Panc1 (cell line): Measurements from ENCODE around the gene ZNF518B. TPM values are rescaled to one million over a fixed set of nuclear protein-coding genes. Genes with fewer than 3 reads are reported as not detected.

Source experiments
- ATAC-seq: fragments of 200-7000 bp; cut with Tn5 transposase; 2 replicates; pipeline ENCODE4 v1.9.1; 2020; ENCODE audit warnings: mild to moderate bottlenecking, moderate library complexity
- Bru-seq: library from RNA; stranded (reverse); fragments of 400-500 nt; gene quantifications from one replicate; lab custom pipeline; 2021; lab: Mats Ljungman, UMichigan
- BruChase-seq, 2 experiments: library from RNA; stranded (reverse); fragments of 400-500 nt; gene quantifications; one replicate each; lab custom pipeline; 2021; lab: Mats Ljungman, UMichigan
- BruUV-seq: library from RNA; stranded (reverse); fragments of 400-500 nt; replicated peaks from 2 replicates; lab custom pipeline; 2021; lab: Mats Ljungman, UMichigan
- CTCF ChIA-PET: fragments of 300-600 bp; sonication (Branson Sonifier 250); formaldehyde crosslinking; loops from one replicate; lab custom pipeline; 2022; ENCODE audit warnings: antibody characterized with exemption; lab: Charles Lee
- POLR2A ChIA-PET: fragments of 300-600 bp; sonication (Branson Sonifier 250); formaldehyde crosslinking; loops from one replicate; lab custom pipeline; 2022; ENCODE audit warnings: antibody characterized with exemption; lab: Charles Lee
- DNase-seq: peaks from one replicate; pipeline ENCODE4 v3.0.0-alpha.2; 2010; ENCODE audit warnings: low read depth, low spot score
- H3K27ac ChIP-seq: 2 replicates; pipeline ENCODE4 v1.5.1; 2011; ENCODE audit warnings: mild to moderate bottlenecking, low read length, inconsistent platforms
- H3K27me3 ChIP-seq: fragments of 200-500 bp; sonication (Bioruptor generic); 2 replicates; pipeline ENCODE4 v1.6.0; 2014; ENCODE audit warnings: low read length, inconsistent platforms; ENCODE audit not compliant: control insufficient read depth, insufficient read depth
- H3K36me3 ChIP-seq: fragments of 200-500 bp; sonication (Bioruptor generic); 2 replicates; pipeline ENCODE4 v1.5.1; 2014; ENCODE audit warnings: inconsistent platforms, mild to moderate bottlenecking, low read length, moderate library complexity; ENCODE audit not compliant: control insufficient read depth, insufficient read depth
- H3K4me1 ChIP-seq: 2 replicates; pipeline ENCODE4 v1.5.1; 2011; ENCODE audit warnings: inconsistent platforms, mild to moderate bottlenecking, low read length, moderate library complexity; ENCODE audit not compliant: control insufficient read depth, insufficient read depth
- H3K4me3 ChIP-seq, 2 experiments: 2 replicates each; pipeline ENCODE4 v1.5.1; 2011 to 2012; ENCODE audit warnings: low read depth in 2 of 2, low read length in 2 of 2, mild to moderate bottlenecking in 2 of 2, inconsistent platforms in 1 of 2, moderate library complexity in 1 of 2
- H3K9me3 ChIP-seq: fragments of 200-500 bp; sonication (Bioruptor generic); 2 replicates; pipeline ENCODE4 v1.5.1; 2014; ENCODE audit warnings: low read depth, mild to moderate bottlenecking, inconsistent platforms, low read length, moderate library complexity; ENCODE audit not compliant: control insufficient read depth, insufficient read depth
- POLR2AphosphoS5 ChIP-seq: IDR thresholded peaks from 2 replicates; pipeline ENCODE4 v1.6.1; 2012; ENCODE audit warnings: mild to moderate bottlenecking, low read depth, low read length, moderate library complexity
- SIN3A ChIP-seq: IDR thresholded peaks from 2 replicates; pipeline ENCODE4 v1.6.1; 2012; ENCODE audit warnings: low read depth, mild to moderate bottlenecking, low read length, moderate library complexity, borderline replicate concordance; ENCODE audit not compliant: insufficient read depth
- TCF7L2 ChIP-seq: IDR thresholded peaks from 2 replicates; pipeline ENCODE4 v1.6.1; 2011; ENCODE audit warnings: mild to moderate bottlenecking, low read depth, low read length, inconsistent platforms
- in situ Hi-C: cut with HindIII; loops from 2 replicates; pipeline ENCODE4 v1.10.0; 2016; ENCODE audit warnings: low sequenced_read_pairs, low pct_unique_long_range_greater_than_20kb
- intact Hi-C: fragments of 100-400 bp; cut with micrococcal nuclease; formaldehyde crosslinking; loops from one replicate; pipeline ENCODE4 v1.10.0; 2022; ENCODE audit not compliant: unreplicated experiment
- long read RNA-seq: library from polyadenylated mRNA; unstranded; transcript quantifications from one replicate; pipeline ENCODE4 v2.0.0, GENCODE V29; 2021; ENCODE audit not compliant: unreplicated experiment
- polyA plus RNA-seq: library from polyadenylated mRNA; unstranded; fragments of >200 nt; gene quantifications from one replicate; pipeline ENCODE4 v1.2.1, GENCODE V29; 2012; ENCODE audit warnings: missing spikeins; ENCODE audit not compliant: insufficient read length
- total RNA-seq: library from RNA; stranded (reverse); gene quantifications from one replicate; pipeline ENCODE4 v1.2.1, GENCODE V29; 2021; ENCODE audit not compliant: unreplicated experiment
- TF ChIP-seq, protein P1 (sequence below), 2 experiments: IDR thresholded peaks; 2 replicates each; pipeline ENCODE4 v1.6.1; 2011 to 2012; ENCODE audit warnings: low read depth in 2 of 2, control low read depth in 1 of 2, low read length in 1 of 2, mild to moderate bottlenecking in 1 of 2, moderate library complexity in 1 of 2; ENCODE audit not compliant: insufficient read depth in 1 of 2
- TF ChIP-seq, protein P2 (sequence below): fragments of 450-650 bp; IDR thresholded peaks from 2 replicates; pipeline ENCODE4 v1.5.1; 2017; ENCODE audit warnings: mild to moderate bottlenecking

The ZNF518B gene, protein sequence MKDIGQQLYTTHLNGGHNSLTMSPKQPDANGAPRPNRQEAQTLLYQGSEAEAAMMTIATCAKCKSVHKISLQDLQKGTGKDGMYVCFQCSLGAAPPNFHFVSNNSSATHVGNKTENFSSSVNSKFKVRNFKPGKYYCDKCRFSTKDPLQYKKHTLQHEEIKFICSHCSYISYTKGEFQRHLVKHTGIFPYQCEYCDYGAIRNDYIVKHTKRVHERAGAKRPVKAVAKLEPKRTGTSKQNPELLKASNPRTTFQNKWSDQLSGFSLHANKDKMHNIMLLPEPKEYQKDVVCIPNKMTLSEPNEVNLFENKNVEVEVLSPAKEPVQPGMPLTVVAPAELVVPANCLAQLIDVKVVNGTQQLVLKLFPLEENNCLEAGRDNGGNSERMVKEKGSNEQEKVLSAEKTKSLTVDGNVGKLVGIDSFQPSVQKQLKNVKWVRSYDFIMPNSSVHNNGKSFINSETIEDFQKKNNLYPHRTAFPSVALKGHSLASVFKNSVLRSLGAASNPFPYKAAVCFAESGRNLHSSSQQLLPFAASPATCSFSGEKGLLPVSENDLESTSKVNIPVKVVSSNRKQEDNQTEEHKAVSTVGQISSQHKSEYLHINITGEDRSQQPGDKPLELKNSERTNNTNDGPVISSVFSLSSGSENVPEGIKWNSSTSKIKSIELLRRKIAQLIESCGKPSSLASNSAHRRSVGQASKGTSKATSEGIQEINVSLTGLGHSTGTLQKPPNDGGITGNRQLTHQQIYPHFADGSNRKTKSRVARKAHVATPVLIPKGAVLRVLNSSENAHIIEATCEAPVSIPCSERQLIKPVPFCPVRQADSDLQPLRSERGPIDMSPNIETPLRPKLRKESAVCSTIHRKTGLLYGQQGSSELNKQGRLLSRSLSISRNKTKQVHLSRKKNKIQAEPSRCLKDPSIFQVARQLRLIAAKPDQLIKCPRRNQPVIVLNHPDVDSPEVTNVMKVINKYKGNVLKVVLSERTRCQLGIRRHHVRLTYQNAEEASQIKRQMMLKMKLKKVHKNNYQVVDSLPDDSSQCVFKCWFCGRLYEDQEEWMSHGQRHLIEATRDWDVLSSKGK
- total RNA-seq (20.8 TPM), Bru-seq, nascent RNA (percentile 82 among the genes with signal in this experiment), BruChase-seq, experiment 1, labeled RNA remaining after a 2-hour chase (percentile 97 among the genes with signal in this experiment), BruChase-seq, experiment 2, labeled RNA remaining after a 6-hour chase (percentile 87 among the genes with signal in this experiment)
- polyA plus RNA-seq: 7.5 TPM
- long read RNA-seq, full-length matches to known transcripts: 19 of 32 reads
- long read RNA-seq, partial matches to known transcripts: 0 of 32 reads
- long read RNA-seq, other reads (novel, unspliced or antisense): 13 of 32 reads

DNA sequence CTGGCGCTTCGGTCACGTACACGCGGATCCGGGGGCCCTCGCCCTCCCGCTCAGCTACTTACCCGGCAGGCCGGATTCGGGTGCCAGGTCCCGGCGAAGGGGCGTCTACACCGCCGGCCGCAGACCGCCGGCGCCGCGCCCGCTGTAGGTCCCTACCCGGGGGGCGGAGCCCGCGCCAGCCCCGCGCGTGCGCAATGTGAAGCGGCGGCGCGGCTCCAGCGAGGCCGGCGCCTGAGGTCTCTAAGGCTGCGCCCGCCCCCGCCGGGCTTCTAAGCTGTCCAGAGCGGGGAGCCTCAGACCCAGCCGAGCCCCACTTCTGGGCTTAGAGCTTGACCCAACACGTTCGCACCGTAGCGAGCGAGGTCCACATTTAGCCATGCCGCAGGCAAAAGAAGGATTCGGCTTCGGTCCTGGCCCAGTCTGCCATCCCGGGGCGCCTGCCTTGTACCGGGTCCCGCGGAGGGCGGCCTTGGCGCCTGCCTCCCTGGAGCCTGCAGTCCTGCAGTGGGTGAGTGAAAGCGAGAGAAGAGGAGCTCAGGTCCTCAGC is at the start of gene ZNF518B:
ZNF518B (minus strand) TSS at position 172 of the 547 bp plus-strand sequence. CDS start 11,098 bp downstream, outside the sequence.
- Histone ChIP-seq H3K4me3 (peak within 1 kb of the TSS; percentile 67 to 68), H3K9me3 (no peaks in the 10 kb centered on the region), H3K27me3 (no peaks in the 10 kb centered on the region), H3K27ac (peak within 1 kb of the TSS; percentile 85), H3K4me1 (no peaks in the 10 kb centered on the region; the same call in 1 of the 2 replicates), H3K36me3 (no peaks in the 10 kb centered on the region; the same call in none of the 2 replicates)
- DNase-seq (no peak), ATAC-seq (peak; percentile 97)
- no peak for TF ChIP-seq SIN3A
- peak; percentile 49; the same call in 1 of the 2 replicates for TF ChIP-seq POLR2AphosphoS5
- TF ChIP-seq, protein P1, sequence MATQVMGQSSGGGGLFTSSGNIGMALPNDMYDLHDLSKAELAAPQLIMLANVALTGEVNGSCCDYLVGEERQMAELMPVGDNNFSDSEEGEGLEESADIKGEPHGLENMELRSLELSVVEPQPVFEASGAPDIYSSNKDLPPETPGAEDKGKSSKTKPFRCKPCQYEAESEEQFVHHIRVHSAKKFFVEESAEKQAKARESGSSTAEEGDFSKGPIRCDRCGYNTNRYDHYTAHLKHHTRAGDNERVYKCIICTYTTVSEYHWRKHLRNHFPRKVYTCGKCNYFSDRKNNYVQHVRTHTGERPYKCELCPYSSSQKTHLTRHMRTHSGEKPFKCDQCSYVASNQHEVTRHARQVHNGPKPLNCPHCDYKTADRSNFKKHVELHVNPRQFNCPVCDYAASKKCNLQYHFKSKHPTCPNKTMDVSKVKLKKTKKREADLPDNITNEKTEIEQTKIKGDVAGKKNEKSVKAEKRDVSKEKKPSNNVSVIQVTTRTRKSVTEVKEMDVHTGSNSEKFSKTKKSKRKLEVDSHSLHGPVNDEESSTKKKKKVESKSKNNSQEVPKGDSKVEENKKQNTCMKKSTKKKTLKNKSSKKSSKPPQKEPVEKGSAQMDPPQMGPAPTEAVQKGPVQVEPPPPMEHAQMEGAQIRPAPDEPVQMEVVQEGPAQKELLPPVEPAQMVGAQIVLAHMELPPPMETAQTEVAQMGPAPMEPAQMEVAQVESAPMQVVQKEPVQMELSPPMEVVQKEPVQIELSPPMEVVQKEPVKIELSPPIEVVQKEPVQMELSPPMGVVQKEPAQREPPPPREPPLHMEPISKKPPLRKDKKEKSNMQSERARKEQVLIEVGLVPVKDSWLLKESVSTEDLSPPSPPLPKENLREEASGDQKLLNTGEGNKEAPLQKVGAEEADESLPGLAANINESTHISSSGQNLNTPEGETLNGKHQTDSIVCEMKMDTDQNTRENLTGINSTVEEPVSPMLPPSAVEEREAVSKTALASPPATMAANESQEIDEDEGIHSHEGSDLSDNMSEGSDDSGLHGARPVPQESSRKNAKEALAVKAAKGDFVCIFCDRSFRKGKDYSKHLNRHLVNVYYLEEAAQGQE (IDR thresholded peaks at IDR 0.05; ENCODE audit: insufficient read depth in 1 of 2, low read depth in 2 of 2, low read length in 1 of 2): no peak
- TF ChIP-seq TCF7L2: no peak
- TF ChIP-seq, protein P2, sequence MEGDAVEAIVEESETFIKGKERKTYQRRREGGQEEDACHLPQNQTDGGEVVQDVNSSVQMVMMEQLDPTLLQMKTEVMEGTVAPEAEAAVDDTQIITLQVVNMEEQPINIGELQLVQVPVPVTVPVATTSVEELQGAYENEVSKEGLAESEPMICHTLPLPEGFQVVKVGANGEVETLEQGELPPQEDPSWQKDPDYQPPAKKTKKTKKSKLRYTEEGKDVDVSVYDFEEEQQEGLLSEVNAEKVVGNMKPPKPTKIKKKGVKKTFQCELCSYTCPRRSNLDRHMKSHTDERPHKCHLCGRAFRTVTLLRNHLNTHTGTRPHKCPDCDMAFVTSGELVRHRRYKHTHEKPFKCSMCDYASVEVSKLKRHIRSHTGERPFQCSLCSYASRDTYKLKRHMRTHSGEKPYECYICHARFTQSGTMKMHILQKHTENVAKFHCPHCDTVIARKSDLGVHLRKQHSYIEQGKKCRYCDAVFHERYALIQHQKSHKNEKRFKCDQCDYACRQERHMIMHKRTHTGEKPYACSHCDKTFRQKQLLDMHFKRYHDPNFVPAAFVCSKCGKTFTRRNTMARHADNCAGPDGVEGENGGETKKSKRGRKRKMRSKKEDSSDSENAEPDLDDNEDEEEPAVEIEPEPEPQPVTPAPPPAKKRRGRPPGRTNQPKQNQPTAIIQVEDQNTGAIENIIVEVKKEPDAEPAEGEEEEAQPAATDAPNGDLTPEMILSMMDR: no peak
- CTCF ChIA-PET: no interaction called here
- in situ Hi-C loops (no loop called here), intact Hi-C loops (no loop called here)
- no TSS peak for BruUV-seq
- POLR2A ChIA-PET: interaction anchor here (0.6 to 0.7 kb wide), 2 partner anchors 339 to 713 kb away, joined by 3 to 4 read pairs; no protein-coding TSS in a partner anchor

DNA sequence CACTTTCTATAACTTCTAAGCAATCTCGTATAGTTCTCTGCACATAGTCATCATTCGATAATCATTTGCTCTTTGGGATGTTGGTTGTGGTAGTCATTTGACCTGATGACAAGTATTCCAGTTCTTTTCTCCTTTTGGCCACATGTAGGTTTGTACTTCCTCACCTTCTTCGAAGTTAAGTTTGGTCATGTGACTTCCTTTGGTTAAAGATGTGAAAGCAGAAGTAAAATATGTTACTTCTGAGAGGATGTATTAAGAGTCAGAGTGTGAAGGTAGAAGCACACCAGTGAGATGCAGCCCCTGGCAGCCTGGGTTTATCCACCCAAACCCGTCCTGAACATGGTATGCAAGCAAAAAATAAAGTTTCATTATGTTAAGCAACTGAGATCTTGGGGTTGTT is 48.9 kb upstream of the ZNF518B start:
- POLR2A ChIA-PET: no interaction called here
- TF ChIP-seq, protein P1 (IDR thresholded peaks at IDR 0.05; ENCODE audit: insufficient read depth in 1 of 2, low read depth in 2 of 2, low read length in 1 of 2): no peak
- no peak for TF ChIP-seq POLR2AphosphoS5
- TF ChIP-seq TCF7L2: no peak
- TF ChIP-seq, protein P2: no peak
- TF ChIP-seq SIN3A: no peak

More for the DNA sequence above, 48.9 kb upstream of the ZNF518B start:
- Histone ChIP-seq H3K27ac (no peak overlapping the region), H3K9me3 (no peaks in the 10 kb centered on the region), H3K4me1 (no peaks in the 10 kb centered on the region), H3K36me3 (no peaks in the 10 kb centered on the region), H3K27me3 (no peaks in the 10 kb centered on the region), H3K4me3 (no peak overlapping the region)
- no TSS peak for BruUV-seq
- CTCF ChIA-PET: no interaction called here
- in situ Hi-C loops: no loop called here
- ATAC-seq (no peak), DNase-seq (no peak)
- intact Hi-C loops: no loop called here
